H1 (cell line): ENCODE results near the gene PKD1. TPM values are rescaled to one million over a fixed set of nuclear protein-coding genes. Genes with fewer than 3 reads are reported as not detected.

Experiments
- CTCF ChIA-PET: fragments of 300-600 bp; sonication (Branson Sonifier 250); formaldehyde crosslinking; loops from one replicate; lab custom pipeline; 2021; ENCODE audit not compliant: partially characterized antibody; lab: Charles Lee
- POLR2A ChIA-PET: fragments of 300-600 bp; sonication (Branson Sonifier 250); formaldehyde crosslinking; loops from one replicate; lab custom pipeline; 2021; ENCODE audit warnings: inconsistent platforms; ENCODE audit not compliant: partially characterized antibody; lab: Charles Lee
- DNase-seq, 2 experiments: peaks; one replicate each; pipeline versions ENCODE4 v3.0.0 to v3.0.0-alpha.2; 2010 to 2022; ENCODE audit warnings: low spot score in 2 of 2, low read depth in 1 of 2, mixed read lengths in 1 of 2
- FAIRE-seq: peaks from 2 replicates; lab custom pipeline; 2011; peaks lifted over from hg19 to GRCh38; lab: Jason Lieb, UNC
- H2AFZ ChIP-seq: 2 replicates; pipeline ENCODE4 v1.8.1; 2012; ENCODE audit warnings: low read length, inconsistent platforms
- H2AK5ac ChIP-seq: 2 replicates; pipeline ENCODE4 v1.6.1; 2013; ENCODE audit warnings: low read depth, low read length
- H2BK120ac ChIP-seq: replicated peaks from 2 replicates; pipeline ENCODE3; 2013; ENCODE audit warnings: low read depth, low read length, inconsistent platforms
- H2BK12ac ChIP-seq: 2 replicates; pipeline ENCODE4 v1.6.1; 2013; ENCODE audit warnings: low read depth, low read length
- H2BK15ac ChIP-seq: 2 replicates; pipeline ENCODE4 v1.6.1; 2013; ENCODE audit warnings: low read length
- H2BK20ac ChIP-seq: 2 replicates; pipeline ENCODE4 v1.6.1; 2013; ENCODE audit warnings: low read length
- H2BK5ac ChIP-seq: 2 replicates; pipeline ENCODE4 v1.6.1; 2013; ENCODE audit warnings: low read depth, low read length
- H3K14ac ChIP-seq: 2 replicates; pipeline ENCODE4 v1.6.1; 2013; ENCODE audit warnings: inconsistent platforms; ENCODE audit not compliant: insufficient read length
- H3K18ac ChIP-seq: 2 replicates; pipeline ENCODE4 v1.6.1; 2013; ENCODE audit warnings: low read length; ENCODE audit errors: extremely low read depth
- H3K23ac ChIP-seq: 2 replicates; pipeline ENCODE4 v1.6.1; 2013; ENCODE audit warnings: inconsistent platforms; ENCODE audit not compliant: insufficient read length
- H3K23me2 ChIP-seq: 2 replicates; pipeline ENCODE4 v1.6.1; 2013; ENCODE audit warnings: low read depth, low read length
- H3K27ac ChIP-seq: 2 replicates; pipeline ENCODE4 v1.6.1; 2011; ENCODE audit warnings: low read depth, low read length, inconsistent platforms
- H3K27me3 ChIP-seq, 4 experiments: replicated peaks in 1 of 4; 1 replicate in 1 of 4; 2 replicates in 3 of 4; pipeline versions ENCODE4 v1.6.1 to v1.8.1; 2011 to 2013; ENCODE audit warnings: low read length in 3 of 4, mild to moderate bottlenecking in 3 of 4, inconsistent platforms in 2 of 4, mixed read lengths in 2 of 4, moderate library complexity in 1 of 4; ENCODE audit not compliant: control insufficient read depth in 3 of 4, insufficient read depth in 3 of 4; ENCODE audit errors: extremely low read depth in 1 of 4
- H3K36me3 ChIP-seq, 4 experiments: 2 replicates each; pipeline versions ENCODE4 v1.6.1 to v1.8.1; 2011 to 2013; ENCODE audit warnings: mild to moderate bottlenecking in 4 of 4, low read length in 3 of 4, moderate library complexity in 2 of 4, control low read depth in 1 of 4, inconsistent platforms in 1 of 4; ENCODE audit not compliant: insufficient read depth in 4 of 4, control insufficient read depth in 2 of 4
- H3K4ac ChIP-seq: replicated peaks from 2 replicates; pipeline ENCODE3; 2013; ENCODE audit warnings: low read length, low read depth, mixed read lengths, inconsistent platforms; ENCODE audit not compliant: insufficient read length
- H3K4me1 ChIP-seq, 4 experiments: replicated peaks in 1 of 4; 1 replicate in 1 of 4; 2 replicates in 3 of 4; pipeline versions ENCODE4 v1.6.1 to v1.8.1; 2011 to 2013; ENCODE audit warnings: low read length in 3 of 4, inconsistent platforms in 2 of 4, mixed read lengths in 1 of 4; ENCODE audit not compliant: insufficient read depth in 4 of 4, control insufficient read depth in 3 of 4
- H3K4me2 ChIP-seq, 2 experiments: 2 replicates each; pipeline versions ENCODE4 v1.6.1 to v1.8.1; 2011 to 2013; ENCODE audit warnings: low read depth in 2 of 2, low read length in 2 of 2, control low read depth in 1 of 2, inconsistent platforms in 1 of 2, mild to moderate bottlenecking in 1 of 2; ENCODE audit not compliant: insufficient read depth in 1 of 2
- H3K4me3 ChIP-seq, 4 experiments: fragments of 200-600, 300-600 bp in 1 of 4; sonication (generic), shearing (Covaris generic), sonication (Bioruptor Twin) in 1 of 4; 2 replicates each; pipeline versions ENCODE4 v1.5.1 to v1.8.1; 2011 to 2016; ENCODE audit warnings: low read length in 4 of 4, low read depth in 3 of 4, control low read depth in 2 of 4, inconsistent platforms in 2 of 4, mild to moderate bottlenecking in 2 of 4, mixed read lengths in 1 of 4, moderate library complexity in 1 of 4; ENCODE audit not compliant: insufficient read depth in 2 of 4; ENCODE audit errors: extremely low read depth in 1 of 4
- H3K56ac ChIP-seq: replicated peaks from 2 replicates; pipeline ENCODE3; 2013; ENCODE audit warnings: low read depth, mild to moderate bottlenecking, mixed read lengths, low read length, inconsistent platforms; ENCODE audit not compliant: insufficient read length
- H3K79me1 ChIP-seq: 2 replicates; pipeline ENCODE4 v1.6.1; 2013; ENCODE audit warnings: low read depth, low read length, control low read depth
- H3K79me2 ChIP-seq, 2 experiments: 2 replicates each; pipeline versions ENCODE4 v1.6.1 to v1.8.1; 2012 to 2013; ENCODE audit warnings: low read length in 2 of 2, mild to moderate bottlenecking in 2 of 2, inconsistent platforms in 1 of 2; ENCODE audit not compliant: insufficient read depth in 2 of 2, control insufficient read depth in 1 of 2
- H3K9ac ChIP-seq, 4 experiments: replicated peaks in 1 of 4; 1 replicate in 1 of 4; 2 replicates in 3 of 4; pipeline versions ENCODE4 v1.6.1 to v1.8.1; 2011 to 2013; ENCODE audit warnings: low read depth in 3 of 4, low read length in 3 of 4, control low read depth in 2 of 4, mild to moderate bottlenecking in 2 of 4, moderate library complexity in 2 of 4, inconsistent platforms in 1 of 4; ENCODE audit errors: extremely low read depth in 1 of 4
- H3K9me3 ChIP-seq, 2 experiments: 2 replicates each; pipeline versions ENCODE4 v1.6.1 to v1.8.1; 2012 to 2013; ENCODE audit warnings: mild to moderate bottlenecking in 2 of 2, moderate library complexity in 2 of 2, control low read depth in 1 of 2, inconsistent platforms in 1 of 2, low read depth in 1 of 2, low read length in 1 of 2, mixed read lengths in 1 of 2; ENCODE audit not compliant: insufficient read depth in 2 of 2
- H4K20me1 ChIP-seq, 2 experiments: replicated peaks in 1 of 2; 2 replicates each; pipeline versions ENCODE3 to v1.8.1; 2011 to 2013; ENCODE audit warnings: inconsistent platforms in 2 of 2, low read length in 2 of 2, mild to moderate bottlenecking in 1 of 2; ENCODE audit not compliant: insufficient read depth in 2 of 2, control insufficient read depth in 1 of 2
- H4K5ac ChIP-seq: 2 replicates; pipeline ENCODE4 v1.6.1; 2013; ENCODE audit warnings: low read length, low read depth, mixed read lengths, inconsistent platforms; ENCODE audit not compliant: insufficient read length
- H4K8ac ChIP-seq: 2 replicates; pipeline ENCODE4 v1.8.0; 2013; ENCODE audit warnings: mild to moderate bottlenecking, moderate library complexity, low read length, inconsistent platforms; ENCODE audit not compliant: insufficient read depth; ENCODE audit errors: extremely low read depth
- H4K91ac ChIP-seq: replicated peaks from 2 replicates; pipeline ENCODE3; 2013; ENCODE audit warnings: low read length, mixed read lengths, inconsistent platforms; ENCODE audit not compliant: insufficient read length
- ASH2L ChIP-seq: fragments of 200-600, 300-600 bp; sonication (generic); IDR thresholded peaks from one replicate; pipeline ENCODE4 v1.7.1; 2017; ENCODE audit warnings: low read length
- BACH1 ChIP-seq: IDR thresholded peaks from 2 replicates; pipeline ENCODE4 v1.6.1; 2012; ENCODE audit warnings: low read length, improper control_type of control experiment
- CTBP2 ChIP-seq: IDR thresholded peaks from 2 replicates; pipeline ENCODE4 v1.7.0; 2011; ENCODE audit warnings: borderline replicate concordance, mild to moderate bottlenecking, moderate library complexity, mixed read lengths, low read length; ENCODE audit not compliant: insufficient read depth, insufficient read length
- CTCF ChIP-seq, 3 experiments: IDR thresholded peaks; 1 replicate in 2 of 3; 2 replicates in 1 of 3; pipeline versions ENCODE4 v1.5.1 to v1.6.1; 2011; ENCODE audit warnings: low read length in 3 of 3, mild to moderate bottlenecking in 3 of 3, inconsistent platforms in 2 of 3, low read depth in 1 of 3, moderate library complexity in 1 of 3; ENCODE audit not compliant: insufficient read depth in 1 of 3; ENCODE audit errors: control extremely low read depth in 1 of 3
- EGR1 ChIP-seq: IDR thresholded peaks from 2 replicates; pipeline ENCODE4 v1.6.1; 2011; ENCODE audit warnings: low read depth, low read length, borderline replicate concordance
- GTF2F1 ChIP-seq: IDR thresholded peaks from 2 replicates; pipeline ENCODE4 v1.6.1; 2012; ENCODE audit warnings: low read depth, low read length, improper control_type of control experiment, borderline replicate concordance
- JUND ChIP-seq: IDR thresholded peaks from 2 replicates; pipeline ENCODE4 v1.6.1; 2011; ENCODE audit warnings: mild to moderate bottlenecking, improper control_type of control experiment, low read length
- KDM1A ChIP-seq: fragments of 200-600, 300-600 bp; sonication (generic); IDR thresholded peaks from 2 replicates; pipeline ENCODE4 v1.7.1; 2016; ENCODE audit warnings: mild to moderate bottlenecking, low read length, borderline replicate concordance
- POU5F1 ChIP-seq: IDR thresholded peaks from 2 replicates; pipeline ENCODE4 v1.6.1; 2011; ENCODE audit warnings: low read depth, mild to moderate bottlenecking, low read length, moderate library complexity
- RBBP5 ChIP-seq: IDR thresholded peaks from 2 replicates; pipeline ENCODE4 v1.7.1; 2012; ENCODE audit warnings: low read depth, mild to moderate bottlenecking, inconsistent platforms, low read length, moderate library complexity, borderline replicate concordance
- SIX5 ChIP-seq: IDR thresholded peaks from 2 replicates; pipeline ENCODE4 v1.6.1; 2011; ENCODE audit warnings: mild to moderate bottlenecking, low read depth, low read length
- TAF7 ChIP-seq: optimal IDR thresholded peaks from 2 replicates; pipeline ENCODE3; 2011; ENCODE audit warnings: low read depth, mild to moderate bottlenecking, inconsistent platforms, low read length, moderate library complexity, borderline replicate concordance
- WGBS, 2 experiments: shearing (Covaris generic) in 1 of 2; methylation state at CpG; one replicate each; pipeline versions ENCODE4 v1.1.6 to v1.1.7; 2013 to 2015; ENCODE audit warnings: low lambda C conversion rate in 2 of 2, mixed read lengths in 2 of 2, inconsistent platforms in 1 of 2, low coverage in 1 of 2, missing lambda C conversion rate in 1 of 2; ENCODE audit not compliant: insufficient replicate concordance in 2 of 2, insufficient coverage in 1 of 2, insufficient read length in 1 of 2; ENCODE audit errors: extremely low coverage in 1 of 2, missing lambda C conversion rate in 1 of 2; 5-methylcytosine and 5-hydroxymethylcytosine counted together
- polyA plus RNA-seq, 7 experiments: library from polyadenylated mRNA; depleted of rRNA in 3 of 7; stranded (reverse) in 5 of 7; unstranded in 2 of 7; fragments of >200 nt in 5 of 7; fragments of 200-250 nt in 2 of 7; gene quantifications; 1 replicate in 5 of 7; 2 replicates in 1 of 7; 4 replicates in 1 of 7; pipeline versions ENCODE4 v1.2.1 to v1.2.3, GENCODE V29; 2011 to 2013; ENCODE audit warnings: missing spikeins in 2 of 7, mixed read lengths in 2 of 7
- total RNA-seq: library from RNA; stranded (reverse); fragmentation: NEBNext Ultra II Directional; extraction: Animal tissue kit (Norgen Biotek cat#: 25700); gene quantifications from 2 replicates; pipeline ENCODE4 v1.2.1, GENCODE V29; 2021

Gene PKD1
- total and polyA plus RNA-seq, 2 of the 8 experiments (the other 6 are each of a cell fraction or from before 2014, with no cell fraction given) = 40.6 to 52.7 TPM

GRCh38 chr16:2173366-2173765, 37.7 kb upstream of the PKD1 start:
- FAIRE-seq = no peak
- POLR2A ChIA-PET = interaction anchor here (0.8 to 13.5 kb wide), 6 partner anchors 13 to 127 kb away, joined by 3 to 312 read pairs (median 3); partner anchors contain the start of genes MLST8 and TRAF7
- no peak for TF ChIP-seq POU5F1
- no peak for TF ChIP-seq KDM1A
- TF ChIP-seq SIX5 = no peak
- TF ChIP-seq BACH1 = no peak
- TF ChIP-seq GTF2F1 = no peak
- no peak for TF ChIP-seq CTCF (IDR thresholded peaks at IDR 0.05; ENCODE audit: control extremely low read depth in 1 of 3, insufficient read depth in 1 of 3, low read depth in 1 of 3, low read length in 3 of 3)
- TF ChIP-seq ASH2L = no peak
- TF ChIP-seq RBBP5 = no peak
- no peak for TF ChIP-seq CTBP2
- no peak for TF ChIP-seq EGR1
- TF ChIP-seq TAF7 = no peak
- TF ChIP-seq JUND = no peak

More at GRCh38 chr16:2173366-2173765, 37.7 kb upstream of the PKD1 start:
- Histone ChIP-seq H3K27ac (no peak overlapping the region), H3K9me3 (no peaks in the 10 kb centered on the region), H2BK12ac (no peak overlapping the region), H2AK5ac (no peak overlapping the region), H4K20me1 (peaks cover 2 to 29% of the 10 kb centered on the region in 2 experiments), H3K36me3 (peaks cover 24 to 68% (median 37%) of the 10 kb centered on the region in 4 experiments), H3K56ac (no peak overlapping the region), H3K4me1 (no peaks in the 10 kb centered on the region; a peak in 1 of 7 replicates), H3K4ac (no peak overlapping the region), H4K91ac (no peak overlapping the region), H3K79me1 (no peaks in the 10 kb centered on the region), H2BK15ac (no peak overlapping the region), H3K18ac (no peak overlapping the region), H3K23ac (no peak overlapping the region), H4K8ac (no peak overlapping the region), H2AFZ (no peak overlapping the region), H3K4me3 (no peak overlapping the region), H3K27me3 (no peaks in the 10 kb centered on the region), H2BK5ac (no peak overlapping the region), H3K4me2 (no peak overlapping the region), H3K23me2 (no peaks in the 10 kb centered on the region), H3K14ac (no peak overlapping the region), H3K9ac (no peak overlapping the region), H4K5ac (no peak overlapping the region), H2BK120ac (no peak overlapping the region), H2BK20ac (no peak overlapping the region), H3K79me2 (no peaks in the 10 kb centered on the region)
- 97% methylated on average over 9 of the region's 14 CpGs; no CpG with 5 or more reads in 1 of the 2 experiments for WGBS, 2 experiments
- DNase-seq = no peak
- CTCF ChIA-PET = no interaction called here
